HUES64 (cell line): ENCODE measurements around the gene CDK7.
"Not testable (repeated sequence)": the region's sequence is repeated elsewhere in the genome, so short reads cannot be mapped to it uniquely, and the experiment has no call there.

ENCODE experiments used
- H3K27ac ChIP-seq: 2 replicates; pipeline ENCODE4 v1.7.0; 2013; ENCODE audit warnings: low read depth, low read length, inconsistent platforms
- H3K27me3 ChIP-seq: 2 replicates; pipeline ENCODE4 v1.6.1; 2013; ENCODE audit warnings: mild to moderate bottlenecking, low read length; ENCODE audit not compliant: insufficient read depth
- H3K36me3 ChIP-seq: 2 replicates; pipeline ENCODE4 v1.6.1; 2013; ENCODE audit warnings: mild to moderate bottlenecking, low read length; ENCODE audit not compliant: insufficient read depth
- H3K4me1 ChIP-seq: 2 replicates; pipeline ENCODE4 v1.6.1; 2013; ENCODE audit warnings: mild to moderate bottlenecking, low read length, moderate library complexity; ENCODE audit not compliant: insufficient read depth
- H3K4me3 ChIP-seq: 2 replicates; pipeline ENCODE4 v1.5.1; 2013; ENCODE audit warnings: mild to moderate bottlenecking, low read length, moderate library complexity
- H3K9ac ChIP-seq: 2 replicates; pipeline ENCODE4 v1.6.1; 2013; ENCODE audit warnings: mild to moderate bottlenecking, low read depth, low read length
- H3K9me3 ChIP-seq: 2 replicates; pipeline ENCODE4 v1.6.1; 2013; ENCODE audit warnings: low read depth, low read length; ENCODE audit not compliant: insufficient read depth
- WGBS: fragments of 150-250, 120-280 bp; methylation state at CpG from one replicate; pipeline ENCODE4 v1.1.7; 2013; ENCODE audit warnings: missing lambda C conversion rate; 5-methylcytosine and 5-hydroxymethylcytosine counted together

CDK7 gene

DNA sequence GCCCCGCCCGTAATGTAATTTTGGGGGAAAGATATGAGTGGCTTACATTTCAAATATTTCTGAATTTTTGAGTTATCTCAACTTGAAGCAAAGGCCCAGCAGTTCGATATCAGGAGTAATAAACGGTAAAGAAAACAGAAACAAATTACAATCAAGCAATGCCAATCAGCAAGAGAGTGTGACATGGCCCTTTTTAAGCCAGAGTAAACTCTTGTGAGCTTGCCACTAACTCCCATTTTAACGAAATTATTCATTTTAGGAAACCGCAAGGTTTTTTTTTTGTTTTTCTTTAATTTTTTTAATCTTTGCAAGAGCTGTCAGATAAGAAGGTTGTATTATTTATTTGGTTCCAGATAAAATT lies 17.6 kb upstream of the CDK7 start:
- peak overlapping the region; percentile 87 for H3K4me3 ChIP-seq
- peaks cover 5% of the 10 kb centered on the region; the same call in 1 of the 2 replicates for H3K9me3 ChIP-seq
- H3K4me1 ChIP-seq: peaks cover 8% of the 10 kb centered on the region
- H3K27ac ChIP-seq: peak overlapping the region; percentile 85
- 82% methylated on average over 6 of the region's 6 CpGs for WGBS
- H3K36me3 ChIP-seq: peaks cover 20% of the 10 kb centered on the region; the same call in 1 of the 2 replicates
- no peaks in the 10 kb centered on the region for H3K27me3 ChIP-seq
- H3K9ac ChIP-seq: peak overlapping the region; percentile 51; the same call in 1 of the 2 replicates

DNA sequence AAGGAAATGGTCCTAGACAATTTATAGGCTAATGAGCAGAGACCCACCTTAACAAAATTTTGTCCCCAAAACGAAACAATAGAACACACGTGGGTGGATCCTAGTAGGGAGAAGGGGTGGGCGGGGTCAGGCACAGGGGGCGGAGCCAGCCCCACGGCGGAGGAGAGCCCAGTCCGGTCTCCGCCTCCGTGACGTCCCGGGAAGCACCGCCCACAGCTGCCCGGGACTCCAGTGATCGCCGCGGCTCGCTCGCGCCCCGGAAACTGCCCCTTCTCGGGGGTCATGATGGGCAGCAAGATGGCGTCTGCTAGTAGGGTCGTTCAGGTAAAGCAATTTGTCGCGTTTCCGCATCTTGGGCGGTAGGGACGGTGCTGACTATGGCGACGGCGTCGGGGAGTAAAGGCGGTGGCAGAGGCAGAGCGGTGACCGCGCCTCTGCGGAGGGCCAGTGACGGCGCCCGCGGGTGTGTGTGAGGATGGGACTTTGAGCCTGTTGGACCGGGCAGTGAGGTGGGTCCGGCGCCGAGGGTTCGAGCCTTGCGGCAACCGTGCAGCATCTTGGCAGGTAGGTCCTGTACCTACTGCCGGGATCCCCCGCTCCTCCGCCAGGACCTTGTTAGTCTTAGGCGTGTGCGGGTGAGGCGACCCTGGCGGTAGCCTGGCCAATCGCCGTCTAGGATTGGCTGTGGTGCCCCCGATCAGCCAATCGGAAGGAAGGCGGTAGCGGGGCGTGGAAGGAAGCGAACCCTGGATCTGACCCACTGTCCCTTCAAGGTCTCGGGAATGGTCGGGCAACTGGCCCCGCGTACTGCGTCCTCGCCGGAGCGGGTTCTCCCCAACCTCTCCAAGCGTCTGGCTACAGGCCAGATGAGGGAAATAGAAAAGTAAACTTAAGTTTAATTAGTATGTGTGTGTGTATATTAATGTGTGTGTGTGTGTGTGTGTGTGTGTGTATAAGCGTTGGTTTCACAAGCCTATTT lies 16.8 kb upstream of the CDK7 start:
- H3K4me3 ChIP-seq: peak overlapping the region; percentile 87
- under 1% methylated on average over 71 of the region's 73 CpGs for WGBS
- peaks cover 8% of the 10 kb centered on the region for H3K4me1 ChIP-seq
- H3K27me3 ChIP-seq: no peaks in the 10 kb centered on the region
- H3K9ac ChIP-seq: peak overlapping the region; percentile 86
- H3K36me3 ChIP-seq: peaks cover 19% of the 10 kb centered on the region; the same call in 1 of the 2 replicates
- H3K27ac ChIP-seq: peak overlapping the region; percentile 85
- H3K9me3 ChIP-seq: peaks cover 5% of the 10 kb centered on the region; the same call in 1 of the 2 replicates

DNA sequence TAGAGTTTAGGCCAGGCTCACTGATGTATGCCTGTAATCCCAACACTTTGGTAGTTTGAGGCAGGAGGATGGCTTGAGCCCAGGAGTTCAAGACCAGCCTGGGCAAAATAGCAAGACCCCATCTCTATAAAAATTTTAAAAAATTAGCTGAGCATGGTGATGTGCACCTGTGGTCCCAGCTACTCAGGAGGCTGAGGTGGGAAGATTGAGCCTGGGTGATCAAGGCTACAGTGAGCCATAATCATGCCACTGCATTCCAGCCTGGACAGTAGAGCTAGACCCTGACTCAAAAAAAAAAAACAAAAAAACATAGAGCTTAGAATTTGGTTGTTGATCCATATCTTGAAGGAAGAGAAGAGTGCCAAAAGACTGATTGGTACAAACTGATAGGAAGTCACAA lies 14.7 kb upstream of the CDK7 start:
- H3K27ac ChIP-seq: no peak overlapping the region
- H3K4me1 ChIP-seq: peaks cover 8% of the 10 kb centered on the region
- peaks cover 13% of the 10 kb centered on the region; the same call in 1 of the 2 replicates for H3K36me3 ChIP-seq
- H3K4me3 ChIP-seq: no peak overlapping the region
- no peaks in the 10 kb centered on the region for H3K27me3 ChIP-seq
- H3K9me3 ChIP-seq: peaks cover 5% of the 10 kb centered on the region; the same call in 1 of the 2 replicates
- no peak overlapping the region for H3K9ac ChIP-seq

DNA sequence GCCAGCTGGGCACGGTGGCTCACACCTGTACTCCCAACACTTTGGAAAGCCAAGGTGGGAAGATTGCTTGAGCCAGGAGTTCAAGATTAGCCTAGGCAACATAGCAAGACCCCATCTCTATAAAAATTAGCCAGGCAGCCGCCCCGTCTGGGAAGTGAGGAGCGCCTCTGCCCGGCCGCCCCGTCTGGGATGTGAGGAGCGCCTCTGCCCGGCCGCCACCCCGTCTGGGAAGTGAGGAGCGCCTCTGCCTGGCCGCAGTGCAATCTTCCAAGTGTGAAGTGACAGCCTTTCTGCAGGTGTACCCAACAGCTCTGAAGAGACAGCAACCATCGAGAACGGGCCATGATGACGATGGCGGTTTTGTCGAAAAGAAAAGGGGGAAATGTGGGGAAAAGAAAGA lies 14.3 kb upstream of the CDK7 start:
- H3K36me3 ChIP-seq: peaks cover 13% of the 10 kb centered on the region; the same call in 1 of the 2 replicates
- WGBS: 96% methylated on average over 16 of the region's 18 CpGs
- H3K9ac ChIP-seq, H3K4me1 ChIP-seq, H3K4me3 ChIP-seq, H3K27me3 ChIP-seq, H3K9me3 ChIP-seq, H3K27ac ChIP-seq: not testable (repeated sequence)

DNA sequence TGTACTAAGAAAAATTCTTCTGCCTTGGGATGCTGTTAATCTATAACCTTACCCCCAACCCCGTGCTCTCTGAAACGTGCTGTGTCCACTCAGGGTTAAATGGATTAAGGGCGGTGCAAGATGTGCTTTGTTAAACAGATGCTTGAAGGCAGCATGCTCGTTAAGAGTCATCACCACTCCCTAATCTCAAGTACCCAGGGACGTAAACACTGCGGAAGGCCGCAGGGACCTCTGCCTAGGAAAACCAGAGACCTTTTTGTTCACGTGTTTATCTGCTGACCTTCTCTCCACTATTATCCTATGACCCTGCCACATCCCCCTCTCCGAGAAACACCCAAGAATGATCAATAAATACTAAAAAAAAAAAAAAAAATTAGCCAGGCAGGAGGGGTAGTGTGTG lies 13.9 kb upstream of the CDK7 start:
- H3K9ac ChIP-seq: not testable (repeated sequence)

DNA sequence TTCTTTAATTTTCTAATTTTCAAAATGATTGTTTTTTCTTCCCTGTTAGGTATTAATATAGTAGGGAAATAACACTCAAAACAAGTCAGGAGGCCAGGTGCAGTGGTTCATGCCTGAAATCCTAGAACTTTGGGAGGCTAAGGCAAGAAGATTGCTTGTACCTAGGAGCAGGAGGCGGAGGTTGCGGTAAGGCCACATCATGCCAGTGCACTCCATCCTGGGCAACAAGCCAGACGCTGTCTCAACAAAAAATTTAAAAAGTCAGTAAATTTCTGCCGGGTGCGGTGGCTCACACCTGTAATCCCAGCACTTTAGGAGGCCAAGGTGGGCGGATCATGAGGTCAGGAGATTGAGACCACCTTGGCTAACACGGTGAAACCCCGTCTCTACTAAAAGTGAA lies 10.2 kb upstream of the CDK7 start:
- Histone ChIP-seq H3K27me3 (no peaks in the 10 kb centered on the region), H3K4me1 (no peaks in the 10 kb centered on the region), H3K4me3 (no peak overlapping the region), H3K9me3 (peaks cover 5% of the 10 kb centered on the region; the same call in 1 of the 2 replicates), H3K9ac (no peak overlapping the region), H3K36me3 (peaks cover 42% of the 10 kb centered on the region), H3K27ac (no peak overlapping the region)
- 95% methylated on average over 8 of the region's 8 CpGs for WGBS

More for the DNA sequence above, 13.9 kb upstream of the CDK7 start:
- H3K9me3 ChIP-seq, H3K4me1 ChIP-seq, H3K27me3 ChIP-seq, H3K4me3 ChIP-seq, H3K27ac ChIP-seq: not testable (repeated sequence)
- peaks cover 13% of the 10 kb centered on the region; the same call in 1 of the 2 replicates for H3K36me3 ChIP-seq
- 87% methylated on average over 5 of the region's 9 CpGs for WGBS

DNA sequence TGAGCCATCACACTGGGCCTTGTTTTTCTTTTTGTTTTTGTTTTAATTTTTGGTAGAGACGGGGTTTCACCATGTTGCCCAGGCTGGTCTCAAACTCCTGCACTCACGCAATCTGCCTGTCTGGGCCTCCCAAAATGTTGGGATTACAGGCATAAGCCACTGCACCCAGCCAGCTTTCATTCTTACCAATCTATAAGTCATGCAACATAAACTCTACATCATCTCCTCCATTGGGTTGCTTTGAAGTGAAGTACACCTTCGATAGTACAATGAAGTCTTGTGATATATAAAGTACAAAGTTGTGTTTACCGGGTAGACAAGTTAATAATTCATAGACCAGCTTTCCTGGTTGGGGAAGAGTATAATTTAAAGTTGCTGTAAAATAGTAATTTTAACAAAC lies 8.8 kb upstream of the CDK7 start:
- Histone ChIP-seq H3K9ac (no peak overlapping the region), H3K27ac (no peak overlapping the region), H3K36me3 (peaks cover 44% of the 10 kb centered on the region), H3K4me3 (no peak overlapping the region), H3K9me3 (no peaks in the 10 kb centered on the region), H3K4me1 (no peaks in the 10 kb centered on the region), H3K27me3 (no peaks in the 10 kb centered on the region)
- 98% methylated on average over 4 of the region's 4 CpGs for WGBS

DNA sequence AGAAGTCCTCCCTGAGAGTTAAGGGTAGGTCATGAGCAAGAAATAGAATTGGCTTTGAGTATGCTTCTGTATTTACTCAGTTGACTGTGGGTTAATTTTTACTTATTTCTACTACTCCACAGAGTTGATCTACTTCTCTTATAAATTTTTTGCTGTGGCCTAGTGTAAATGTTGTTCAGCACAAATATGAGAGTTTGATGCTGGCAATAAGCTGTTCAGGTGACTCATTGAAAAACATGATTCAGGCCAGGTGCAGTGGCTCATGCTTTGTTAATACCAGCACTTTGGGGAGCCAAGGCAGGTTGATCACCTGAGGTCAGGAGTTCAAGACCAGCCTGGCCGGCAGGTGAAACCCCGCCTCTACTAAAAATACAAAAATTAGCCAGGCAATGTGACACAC lies 4.5 kb upstream of the CDK7 start:
- Histone ChIP-seq H3K4me3 (no peak overlapping the region), H3K36me3 (peaks cover 42% of the 10 kb centered on the region), H3K4me1 (no peaks in the 10 kb centered on the region), H3K27ac (no peak overlapping the region), H3K27me3 (no peaks in the 10 kb centered on the region), H3K9me3 (no peaks in the 10 kb centered on the region), H3K9ac (no peak overlapping the region)
- 96% methylated on average over 2 of the region's 2 CpGs for WGBS

DNA sequence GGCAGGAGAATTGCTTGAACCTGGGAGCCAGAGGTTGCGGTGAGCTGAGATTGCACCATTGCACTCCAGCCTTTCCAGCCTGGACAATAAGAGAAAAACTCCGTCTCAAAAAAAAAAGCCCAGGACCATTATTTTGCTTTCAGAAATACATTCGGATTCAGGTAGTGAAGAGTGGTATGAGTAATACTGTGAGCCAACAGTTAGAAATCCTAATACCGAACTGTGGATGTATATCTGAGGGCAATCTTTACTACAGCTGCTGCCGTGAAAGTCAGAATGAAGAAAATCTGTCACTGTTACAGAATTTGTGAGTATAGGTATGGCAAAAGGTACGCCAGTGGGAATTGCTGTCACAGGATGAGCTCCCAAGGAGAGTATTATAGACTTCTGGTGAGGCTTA lies 3.4 kb upstream of the CDK7 start:
- WGBS: 96% methylated on average over 6 of the region's 6 CpGs
- H3K9ac ChIP-seq: no peak overlapping the region
- H3K4me3 ChIP-seq: no peak overlapping the region
- H3K9me3 ChIP-seq: no peaks in the 10 kb centered on the region
- H3K27me3 ChIP-seq: no peaks in the 10 kb centered on the region
- peaks cover 39% of the 10 kb centered on the region for H3K36me3 ChIP-seq
- H3K4me1 ChIP-seq: no peaks in the 10 kb centered on the region
- no peak overlapping the region for H3K27ac ChIP-seq

DNA sequence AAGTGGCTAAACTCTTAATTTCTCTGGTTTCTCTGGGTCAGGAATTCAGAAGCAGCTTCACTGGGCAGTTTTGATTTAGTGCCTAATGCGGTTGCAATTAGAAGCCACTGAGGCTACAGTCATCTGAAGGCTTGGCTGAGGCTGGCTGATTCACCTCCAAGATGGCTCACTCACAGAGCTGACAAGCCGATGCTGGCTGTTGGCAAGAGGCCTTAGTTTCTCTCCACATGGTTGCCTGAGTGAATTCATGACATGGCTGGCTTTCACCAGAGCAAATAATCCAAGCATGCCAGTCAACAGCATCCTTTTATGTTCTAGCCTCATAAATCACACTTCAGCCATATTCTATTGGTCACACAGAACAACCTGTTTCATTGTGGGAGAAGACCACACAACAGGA lies 2.8 kb upstream of the CDK7 start:
- 96% methylated on average over 2 of the region's 2 CpGs for WGBS
- Histone ChIP-seq H3K27me3 (no peaks in the 10 kb centered on the region), H3K9me3 (no peaks in the 10 kb centered on the region), H3K36me3 (peaks cover 37% of the 10 kb centered on the region), H3K27ac (no peak overlapping the region), H3K4me3 (no peak overlapping the region), H3K4me1 (no peaks in the 10 kb centered on the region), H3K9ac (no peak overlapping the region)

DNA sequence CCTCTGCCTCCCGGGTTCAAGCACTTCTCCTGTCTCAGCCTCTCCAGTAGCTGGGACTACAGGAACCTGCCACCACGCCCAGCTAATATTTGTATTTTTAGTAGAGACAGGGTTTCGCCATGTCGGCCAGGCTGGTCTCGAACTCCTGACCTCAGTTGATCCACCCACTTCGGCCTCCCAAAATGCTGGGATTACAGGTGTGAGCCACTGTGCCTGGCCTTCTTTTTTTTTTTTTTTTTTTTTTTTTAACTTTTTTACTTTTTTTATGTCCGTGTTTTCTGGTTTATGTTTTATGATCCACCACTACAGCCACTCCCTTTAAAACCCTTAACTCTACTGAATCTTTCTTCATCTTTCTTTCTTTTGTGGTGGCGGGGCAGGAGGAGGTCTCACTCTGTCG lies 2.0 kb downstream of the CDK7 start:
- not testable (repeated sequence) for H3K9ac ChIP-seq, H3K27me3 ChIP-seq, H3K4me3 ChIP-seq, H3K9me3 ChIP-seq, H3K4me1 ChIP-seq, H3K27ac ChIP-seq
- WGBS: 96% methylated on average over 8 of the region's 9 CpGs
- peaks cover 46% of the 10 kb centered on the region for H3K36me3 ChIP-seq
